LNCaP clone FGC (cell line): ENCODE results near the gene RASL11B.

Source experiments
- DNase-seq: peaks from one replicate; pipeline ENCODE4 v3.0.0-alpha.2; 2011; ENCODE audit warnings: low read depth
- H3K4me3 ChIP-seq: 2 replicates; pipeline ENCODE4 v1.5.1; 2011; ENCODE audit warnings: mild to moderate bottlenecking, low read depth, low read length, control low read depth
- TF ChIP-seq, protein P1 (sequence below): IDR thresholded peaks from 2 replicates; pipeline ENCODE4 v1.5.1; 2012; ENCODE audit warnings: mild to moderate bottlenecking; ENCODE audit not compliant: control insufficient read depth, insufficient read depth; ENCODE audit errors: extremely low read depth

The RASL11B gene

DNA sequence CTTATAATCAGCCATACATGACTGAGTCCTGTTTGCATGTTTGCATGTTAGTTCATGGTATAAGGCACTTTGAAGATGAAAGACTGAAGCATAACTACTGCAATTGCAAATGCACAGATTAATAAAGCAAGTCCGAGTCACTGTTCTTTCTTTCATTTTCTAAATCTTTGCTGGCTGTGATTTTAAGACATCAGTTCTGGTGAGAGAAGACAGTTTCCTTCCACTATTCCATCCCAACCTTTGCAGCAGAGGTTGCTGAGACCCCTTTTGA, 28.3 kb downstream of the RASL11B start:
- TF ChIP-seq, protein P1, sequence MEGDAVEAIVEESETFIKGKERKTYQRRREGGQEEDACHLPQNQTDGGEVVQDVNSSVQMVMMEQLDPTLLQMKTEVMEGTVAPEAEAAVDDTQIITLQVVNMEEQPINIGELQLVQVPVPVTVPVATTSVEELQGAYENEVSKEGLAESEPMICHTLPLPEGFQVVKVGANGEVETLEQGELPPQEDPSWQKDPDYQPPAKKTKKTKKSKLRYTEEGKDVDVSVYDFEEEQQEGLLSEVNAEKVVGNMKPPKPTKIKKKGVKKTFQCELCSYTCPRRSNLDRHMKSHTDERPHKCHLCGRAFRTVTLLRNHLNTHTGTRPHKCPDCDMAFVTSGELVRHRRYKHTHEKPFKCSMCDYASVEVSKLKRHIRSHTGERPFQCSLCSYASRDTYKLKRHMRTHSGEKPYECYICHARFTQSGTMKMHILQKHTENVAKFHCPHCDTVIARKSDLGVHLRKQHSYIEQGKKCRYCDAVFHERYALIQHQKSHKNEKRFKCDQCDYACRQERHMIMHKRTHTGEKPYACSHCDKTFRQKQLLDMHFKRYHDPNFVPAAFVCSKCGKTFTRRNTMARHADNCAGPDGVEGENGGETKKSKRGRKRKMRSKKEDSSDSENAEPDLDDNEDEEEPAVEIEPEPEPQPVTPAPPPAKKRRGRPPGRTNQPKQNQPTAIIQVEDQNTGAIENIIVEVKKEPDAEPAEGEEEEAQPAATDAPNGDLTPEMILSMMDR, result no peak
- no peak for DNase-seq
- H3K4me3 ChIP-seq, result no peak overlapping the region

- no peak overlapping the region for H3K4me3 ChIP-seq
- TF ChIP-seq, protein P1, result no peak
- DNase-seq, result no peak
Observed at GRCh38 chr4:52891743-52892142, 29.6 kb downstream of the RASL11B start.

GRCh38 chr4:52892880-52893279, 30.8 kb downstream of the RASL11B start:
- TF ChIP-seq, protein P1, result no peak
- H3K4me3 ChIP-seq, result no peak overlapping the region
- DNase-seq, result no peak

- no peak for DNase-seq
- TF ChIP-seq, protein P1, result no peak
- H3K4me3 ChIP-seq, result no peak overlapping the region
Observed at GRCh38 chr4:52894443-52894842, 32.3 kb downstream of the RASL11B start.

GRCh38 chr4:52903273-52903672, 41.2 kb downstream of the RASL11B start:
- H3K4me3 ChIP-seq, result no peak overlapping the region
- TF ChIP-seq, protein P1, result no peak
- DNase-seq, result no peak

GRCh38 chr4:52904421-52904820, 42.3 kb downstream of the RASL11B start:
- no peak overlapping the region for H3K4me3 ChIP-seq
- TF ChIP-seq, protein P1, result no peak
- no peak for DNase-seq

GRCh38 chr4:52907510-52907909, 45.4 kb downstream of the RASL11B start:
- no peak for DNase-seq
- TF ChIP-seq, protein P1, result no peak
- no peak overlapping the region for H3K4me3 ChIP-seq
